ENCODE results near the gene NQO2.

NQO2 gene

GRCh38 chr6:2999618-3000557, at the start of gene NQO2:
Gene NQO2 (plus strand): TSS chr6:2999894. CDS start chr6:3006553, 6,659 bp downstream.
- peak; percentile 87 for DNase-seq (ENCODE audit: low read depth)

- DNase-seq (ENCODE audit: low read depth): no peak
Observed at GRCh38 chr6:2950713-2951112, 49.0 kb upstream of the NQO2 start.

DNA sequence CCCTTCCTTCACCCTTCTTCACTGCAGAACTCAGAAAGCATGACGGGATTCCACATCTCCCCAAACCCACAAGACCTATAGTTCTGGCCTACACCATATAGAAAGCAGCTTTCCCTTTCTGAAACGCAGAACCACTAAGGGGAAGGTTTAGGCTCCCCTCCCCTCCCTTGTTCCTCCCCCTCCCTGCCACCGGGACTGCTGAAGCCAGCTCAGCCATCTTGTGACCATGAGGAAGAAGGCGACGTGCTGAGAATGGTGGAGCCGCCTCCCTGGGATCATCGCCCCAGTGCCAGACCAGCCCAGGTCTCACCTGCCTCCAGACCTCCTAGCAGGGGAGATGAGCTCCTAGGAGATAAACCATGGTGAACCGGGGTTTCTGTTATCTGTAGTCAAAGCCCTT, 48.0 kb upstream of the NQO2 start:
- no peak for DNase-seq (ENCODE audit: low read depth)

DNA sequence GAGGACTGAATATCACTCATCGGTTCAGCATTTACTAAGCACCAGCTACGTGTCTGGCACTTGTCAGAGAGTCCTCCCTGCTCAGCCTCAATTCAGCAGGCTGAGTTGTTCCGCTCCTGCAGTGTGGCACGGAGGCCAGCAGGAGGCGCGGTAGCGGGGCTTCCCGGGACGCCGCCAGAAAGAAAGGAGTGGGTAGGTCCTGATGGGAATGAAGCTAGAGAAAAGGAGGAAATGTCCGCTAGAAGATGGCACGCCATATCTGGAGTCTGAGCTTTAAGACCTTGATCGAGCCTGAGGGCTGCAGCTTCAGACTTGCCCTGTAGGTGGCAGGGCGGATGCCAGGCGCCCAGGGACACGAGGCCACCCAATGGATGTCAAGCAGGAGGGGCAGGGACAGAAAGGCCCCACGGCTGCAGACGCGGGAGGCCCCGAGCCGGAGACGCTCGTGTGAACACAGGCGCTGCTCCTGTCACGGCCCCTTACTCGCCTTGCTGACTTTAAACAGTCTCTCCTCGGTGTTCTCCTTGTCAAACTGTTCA, 47.1 kb upstream of the NQO2 start:
- peak; percentile 90 for DNase-seq (ENCODE audit: low read depth)

- no peak for DNase-seq (ENCODE audit: low read depth)
Observed at GRCh38 chr6:2953098-2953497, 46.6 kb upstream of the NQO2 start.

DNA sequence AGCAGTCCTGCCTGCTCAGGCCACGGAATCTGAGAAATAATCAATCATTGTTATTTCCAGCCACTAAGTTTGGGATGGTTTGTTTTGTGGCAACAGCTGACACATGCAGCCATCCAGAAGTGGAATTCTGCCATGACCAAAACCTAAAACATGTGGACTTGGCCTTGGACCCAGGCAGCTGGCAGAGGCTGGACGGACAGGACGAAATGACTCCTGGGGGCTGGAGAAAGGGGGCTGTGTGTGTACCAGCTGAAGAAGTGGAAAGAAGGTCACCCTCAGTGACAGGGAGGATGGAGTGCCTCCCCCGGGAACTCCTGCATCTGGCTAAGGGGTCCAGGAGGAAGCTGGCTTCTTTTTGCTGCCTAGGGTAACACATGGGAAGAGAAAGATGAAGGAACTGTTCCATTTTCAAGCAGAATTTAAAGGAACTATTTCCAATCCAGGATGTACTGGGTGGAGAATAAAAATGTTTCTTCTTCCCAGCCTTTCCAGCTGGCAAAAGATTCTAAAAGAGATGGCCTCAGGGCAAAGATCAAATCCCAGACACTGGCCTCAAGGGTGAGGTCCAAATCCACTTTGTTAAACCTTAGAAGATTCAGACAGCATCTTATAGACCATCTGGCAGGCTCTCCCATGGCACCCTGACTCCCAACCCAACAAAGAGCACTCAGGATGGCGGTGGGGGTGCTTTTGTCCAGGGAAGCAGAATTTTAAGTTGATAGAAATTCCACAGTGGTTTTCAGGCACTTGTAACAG, 42.6 kb upstream of the NQO2 start:
- peak; percentile 42 for DNase-seq (ENCODE audit: low read depth)

DNA sequence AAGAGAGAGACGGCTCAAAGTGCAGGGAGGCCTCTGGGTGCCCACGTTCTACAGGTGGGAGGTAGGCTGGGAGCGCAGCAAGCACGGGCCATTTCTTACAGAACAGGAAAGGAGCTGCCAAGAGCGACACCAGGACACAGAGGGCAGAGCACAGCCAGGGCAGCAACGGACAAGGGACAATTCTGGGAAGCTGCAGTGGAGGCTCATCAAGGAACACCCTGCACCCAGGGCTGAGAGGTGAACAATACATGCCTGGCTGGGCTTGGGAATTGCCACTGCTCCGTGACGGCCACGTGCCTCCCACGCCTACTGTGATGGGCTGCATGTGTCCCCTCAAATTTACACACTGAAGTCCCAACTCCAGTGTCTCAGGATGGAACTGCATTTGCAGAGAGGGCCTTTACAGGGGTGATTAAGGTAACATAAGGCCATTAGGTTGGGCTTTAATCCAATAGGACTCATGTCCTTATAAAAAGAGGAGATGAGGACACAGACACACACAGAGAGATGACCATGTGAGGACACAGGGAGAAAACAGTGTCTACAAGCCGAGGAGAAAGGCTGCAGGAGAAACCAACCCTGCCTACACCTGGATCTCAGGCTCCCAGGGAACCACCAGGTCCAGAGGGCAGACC, 41.9 kb upstream of the NQO2 start:
- DNase-seq (ENCODE audit: low read depth): no peak

- no peak for DNase-seq (ENCODE audit: low read depth)
Observed at GRCh38 chr6:2958331-2958711, 41.4 kb upstream of the NQO2 start.

DNA sequence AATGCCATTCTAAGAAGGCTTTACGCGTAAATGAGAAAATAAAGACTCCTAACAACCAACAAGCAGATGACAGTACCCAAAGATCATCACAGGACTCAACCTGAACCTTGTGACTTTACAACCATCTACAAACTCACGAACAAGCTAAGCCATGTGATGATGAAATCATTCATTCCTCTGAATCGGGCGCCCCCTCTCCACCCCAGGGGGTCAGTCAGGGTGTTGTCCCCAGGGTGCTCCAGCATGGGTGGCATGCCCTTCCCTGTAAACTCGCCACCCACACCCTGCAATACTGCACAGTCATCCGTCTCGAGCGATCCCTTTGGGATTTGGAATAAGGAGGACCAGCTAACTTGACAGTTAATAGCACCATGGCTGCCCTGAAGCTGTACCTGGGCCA, 40.9 kb upstream of the NQO2 start:
- DNase-seq (ENCODE audit: low read depth): no peak

GRCh38 chr6:2959909-2960719, 39.6 kb upstream of the NQO2 start:
- peak; percentile 40 for DNase-seq (ENCODE audit: low read depth)

DNA sequence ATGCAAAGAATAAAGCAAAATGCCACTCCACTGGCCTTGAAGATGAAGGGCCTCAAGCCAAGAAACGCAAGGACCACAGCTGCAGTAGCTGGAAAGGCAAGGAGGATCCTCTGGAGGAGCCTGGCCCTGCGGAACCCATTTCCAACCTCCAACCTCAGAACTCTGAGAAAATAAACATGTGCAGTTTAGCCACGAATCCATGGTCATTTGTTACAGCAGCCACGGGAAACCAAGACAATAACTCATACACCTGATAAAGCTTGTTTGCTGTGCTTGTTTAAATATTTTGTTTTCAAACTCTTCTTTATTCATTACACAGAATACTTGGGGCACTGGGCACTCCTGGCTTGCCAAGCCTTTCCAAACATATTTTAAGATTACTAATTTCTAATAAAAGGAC, 38.8 kb upstream of the NQO2 start:
- no peak for DNase-seq (ENCODE audit: low read depth)

DNA sequence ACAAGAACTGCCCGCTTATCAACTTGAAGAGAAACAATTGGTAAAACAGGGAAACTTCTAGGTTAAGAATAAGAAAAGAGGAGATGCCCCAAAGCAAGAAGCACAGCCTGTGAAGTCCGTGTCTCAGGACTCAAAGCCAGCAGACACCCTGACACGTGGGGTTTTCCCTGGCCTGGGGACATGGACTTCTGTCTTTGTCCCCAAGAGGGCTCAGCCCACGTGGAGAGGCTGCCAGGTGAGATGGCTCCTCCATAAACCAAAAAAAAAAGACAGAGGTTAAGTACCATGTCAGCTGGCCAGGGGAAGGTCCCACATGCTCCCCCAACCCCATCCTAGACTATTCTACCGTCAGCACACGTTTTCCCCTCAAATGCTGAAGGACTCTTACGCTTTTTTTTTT, 38.2 kb upstream of the NQO2 start:
- DNase-seq (ENCODE audit: low read depth): no peak

DNA sequence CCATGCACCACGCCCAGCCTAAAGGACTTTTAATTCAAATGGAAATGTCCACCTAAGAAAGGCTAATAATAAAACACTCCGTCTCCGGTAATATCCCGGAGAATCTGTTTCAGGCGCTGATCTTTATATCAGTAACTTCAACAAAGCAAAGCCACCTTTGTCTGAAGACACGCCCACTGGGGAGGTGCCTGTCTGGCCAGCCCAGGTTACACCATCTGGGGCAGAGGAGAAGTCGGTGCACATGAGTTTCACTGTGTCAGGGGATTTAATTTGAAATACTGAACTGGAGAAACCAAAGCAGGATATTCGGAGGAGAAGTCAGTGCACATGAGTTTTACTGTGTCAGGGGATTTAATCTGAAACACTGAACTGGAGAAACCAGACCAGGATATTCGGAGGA, 37.7 kb upstream of the NQO2 start:
- no peak for DNase-seq (ENCODE audit: low read depth)

DNA sequence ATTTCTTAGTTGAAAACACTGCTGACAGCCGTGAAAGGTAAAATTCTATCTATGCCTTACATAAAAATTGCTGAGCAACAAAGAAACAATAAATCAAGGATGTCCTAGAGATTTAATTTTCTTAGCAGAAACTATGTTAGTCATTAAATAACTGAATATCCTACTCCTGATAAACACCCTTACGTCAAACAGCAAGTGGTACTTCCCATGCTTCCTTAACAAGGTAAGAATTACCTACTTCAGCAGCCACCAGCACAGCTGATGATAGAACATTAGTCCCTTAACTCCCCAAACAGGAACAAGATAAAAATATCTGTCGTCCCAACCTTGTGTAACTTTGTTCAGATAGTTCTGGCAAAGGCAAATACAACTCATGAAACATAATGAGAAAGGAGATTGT, 37.1 kb upstream of the NQO2 start:
- DNase-seq (ENCODE audit: low read depth): no peak

DNA sequence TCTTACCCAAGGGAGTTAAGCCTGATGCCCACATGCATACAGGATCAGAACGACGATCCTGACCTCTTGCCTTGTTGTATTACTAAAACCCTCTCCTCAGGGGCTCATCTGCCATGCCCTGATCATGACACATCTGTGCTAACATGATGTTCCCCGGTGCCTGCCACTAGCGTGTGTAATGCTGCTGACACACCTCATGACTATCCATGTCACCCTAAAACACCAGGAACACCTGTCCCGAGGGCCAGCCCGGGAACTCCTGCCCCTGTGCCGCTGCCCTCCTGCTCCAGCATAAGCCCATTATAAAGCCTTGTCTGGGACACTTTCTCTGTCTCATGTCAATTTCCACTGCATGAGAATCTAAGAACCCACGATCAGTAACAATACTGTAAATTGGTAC, 35.9 kb upstream of the NQO2 start:
- no peak for DNase-seq (ENCODE audit: low read depth)

DNA sequence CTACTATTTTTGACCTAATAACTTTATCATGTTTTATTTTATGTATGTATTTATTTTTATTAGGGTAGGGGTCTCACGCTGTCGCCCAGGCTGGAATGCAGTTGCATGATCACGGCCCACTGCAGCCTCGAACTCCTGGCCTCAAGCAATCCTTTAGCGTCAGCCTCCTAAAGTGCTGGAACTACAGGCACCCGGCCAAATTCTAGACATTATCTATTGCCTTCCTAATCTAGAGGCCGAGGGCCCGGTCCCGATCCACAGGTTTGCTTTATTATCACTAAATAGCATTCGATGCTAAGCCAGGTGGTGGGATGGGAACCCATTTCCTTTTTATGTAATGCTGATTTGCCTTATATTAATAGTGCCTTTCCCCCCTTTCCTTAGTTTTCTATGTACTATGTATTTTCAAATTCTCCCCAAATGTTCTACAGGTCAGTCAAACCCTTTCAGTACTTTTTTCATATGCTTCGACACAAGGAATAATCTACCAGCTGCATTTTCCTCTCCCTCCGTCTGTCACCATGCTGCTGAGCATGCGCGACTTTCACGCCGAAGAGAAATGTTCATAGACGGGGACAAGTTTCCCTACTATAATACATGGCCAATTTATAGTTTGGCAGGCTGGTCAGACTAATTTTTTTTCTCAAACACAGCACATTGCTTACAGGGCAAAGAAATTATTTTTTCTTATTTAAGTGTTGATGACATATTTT, 34.7 kb upstream of the NQO2 start:
- no peak for DNase-seq (ENCODE audit: low read depth)

DNA sequence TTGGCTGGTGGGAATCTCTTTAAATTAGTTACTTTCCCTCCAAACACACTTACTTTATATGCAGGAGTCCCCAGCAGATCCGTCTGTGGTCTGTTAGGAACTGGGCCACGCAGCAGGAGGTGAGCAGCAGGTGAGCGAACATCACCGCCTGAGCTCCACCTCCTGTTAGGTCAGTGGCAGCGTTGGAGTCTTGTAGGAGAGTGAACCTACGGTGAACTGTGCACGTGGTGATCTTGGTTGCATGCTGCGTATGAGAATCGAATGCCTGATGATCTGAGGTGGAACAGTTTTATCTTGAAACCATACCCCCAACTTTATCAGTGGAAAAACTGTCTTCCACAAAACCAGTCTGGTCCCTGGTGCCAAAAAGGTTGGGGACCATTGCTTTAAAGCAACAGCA, 33.3 kb upstream of the NQO2 start:
- DNase-seq (ENCODE audit: low read depth): no peak

DNA sequence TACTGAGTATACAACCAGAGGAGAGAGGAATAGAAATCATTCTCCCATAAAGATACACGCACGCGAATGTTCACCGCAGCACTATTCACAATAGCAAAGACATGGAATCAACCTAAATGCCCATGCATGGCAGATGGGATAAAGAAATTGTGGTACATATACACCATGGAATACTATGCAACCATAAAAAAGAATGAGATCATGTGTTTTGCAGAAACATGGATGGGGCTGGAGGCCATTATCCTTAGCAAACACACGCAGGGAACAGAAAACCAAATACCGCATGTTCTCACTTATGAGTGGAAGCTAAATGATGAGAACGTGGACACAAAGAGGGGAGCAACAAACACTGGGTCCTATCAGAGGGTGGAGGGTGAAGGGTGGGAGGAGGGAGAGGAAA, 31.8 kb upstream of the NQO2 start:
- no peak for DNase-seq (ENCODE audit: low read depth)

DNA sequence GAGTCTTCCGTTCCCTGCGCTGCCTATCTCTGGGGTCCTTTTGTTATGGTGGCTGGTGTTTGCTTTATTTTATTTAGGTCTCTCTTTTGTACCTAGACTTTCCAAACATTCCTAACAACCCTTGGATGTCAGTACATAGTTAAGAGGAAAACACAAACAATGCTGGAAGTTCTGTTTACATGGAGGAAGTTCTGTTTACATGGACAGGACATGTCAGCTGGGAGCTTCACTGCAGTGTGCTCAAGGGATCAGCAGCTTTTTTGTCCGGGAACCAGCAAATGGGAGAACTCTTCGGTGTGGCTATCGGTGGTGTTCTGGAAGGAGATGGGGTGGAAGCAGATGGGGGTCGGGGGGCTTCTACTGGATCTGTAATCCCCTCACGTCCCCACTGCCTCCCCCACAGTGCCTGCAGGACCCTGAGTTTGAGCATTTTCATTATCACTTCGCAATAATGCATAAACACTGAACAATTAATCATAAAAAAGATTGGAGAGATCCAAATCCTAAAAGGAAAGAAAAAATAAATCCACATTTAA, 31.0 kb upstream of the NQO2 start:
- DNase-seq (ENCODE audit: low read depth): no peak

DNA sequence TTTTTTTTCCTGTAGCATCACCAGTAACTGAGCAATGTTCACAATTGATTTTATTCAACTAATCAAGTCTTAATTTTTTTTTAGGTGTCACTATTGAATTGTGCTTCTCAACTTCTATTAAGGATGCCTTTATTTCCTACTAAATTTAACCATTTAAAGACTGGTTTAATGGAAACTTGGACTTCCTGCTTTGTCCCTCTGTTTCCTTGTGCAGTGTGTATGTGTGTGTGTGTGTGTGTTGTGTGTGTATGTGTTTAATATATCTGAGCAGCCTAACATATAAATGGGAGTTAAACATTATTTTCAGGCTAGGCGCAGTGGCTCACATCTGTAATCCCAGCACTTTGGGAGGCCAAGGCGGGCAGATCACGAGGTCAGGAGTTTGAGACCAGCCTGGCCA, 30.1 kb upstream of the NQO2 start:
- no peak for DNase-seq (ENCODE audit: low read depth)
